ENCODE data around the gene RNF34.

RNF34 gene

GRCh38 chr12:121465921-121466793 lies 66.2 kb downstream of the RNF34 start:
- in situ Hi-C loops (cut with HindIII; ENCODE audit: low sequenced_read_pairs), result no loop called here

GRCh38 chr12:121466794-121467637 lies 67.1 kb downstream of the RNF34 start:
- in situ Hi-C loops (cut with HindIII; ENCODE audit: low sequenced_read_pairs), result no loop called here

- in situ Hi-C loops (cut with HindIII; ENCODE audit: low sequenced_read_pairs), result no loop called here
These were observed 68.0 kb downstream of the RNF34 start for GRCh38 chr12:121467638-121468498.

GRCh38 chr12:121468499-121468801 lies 68.5 kb downstream of the RNF34 start:
- in situ Hi-C loops (cut with HindIII; ENCODE audit: low sequenced_read_pairs), result no loop called here

GRCh38 chr12:121470751-121471150 lies 70.8 kb downstream of the RNF34 start:
- in situ Hi-C loops (cut with HindIII; ENCODE audit: low sequenced_read_pairs), result no loop called here

- in situ Hi-C loops (cut with HindIII; ENCODE audit: low sequenced_read_pairs), result no loop called here
These were observed 72.4 kb downstream of the RNF34 start for GRCh38 chr12:121472150-121472905.
